Measurements from ENCODE around the gene WIPF2.

The WIPF2 gene

GRCh38 chr17:40180694-40181093 lies 38.4 kb upstream of the WIPF2 start:
- no peaks in the 10 kb centered on the region for H3K79me2 ChIP-seq (ENCODE audit: insufficient read depth, low read length)
- H4K20me1 ChIP-seq (ENCODE audit: low read depth, low read length) = no peaks in the 10 kb centered on the region
- H2AFZ ChIP-seq (ENCODE audit: low read depth, low read length, severe bottlenecking) = no peak overlapping the region
- no peak overlapping the region for H3K4me2 ChIP-seq (ENCODE audit: low read depth, low read length, poor library complexity, severe bottlenecking)
- peaks cover 3% of the 10 kb centered on the region; the same call in 1 of the 2 replicates for H3K36me3 ChIP-seq (ENCODE audit: low read length)
- no peaks in the 10 kb centered on the region for H3F3A ChIP-seq (ENCODE audit: insufficient read depth)
- H3K9me3 ChIP-seq (ENCODE audit: insufficient read depth, low read length) = no peaks in the 10 kb centered on the region
- no peak overlapping the region for H3K9ac ChIP-seq (ENCODE audit: low read length)
- H3K27ac ChIP-seq (ENCODE audit: low read depth, low read length) = no peak overlapping the region
- TF ChIP-seq CTCF (IDR thresholded peaks at IDR 0.05; ENCODE audit: insufficient read depth, low read length, poor library complexity, severe bottlenecking) (no peak), EZH2phosphoT487 (conservative IDR thresholded peaks at IDR 0.05; ENCODE audit: low read length) (no peak)
- H3K9me2 ChIP-seq (replicated peaks; ENCODE audit: insufficient read depth, low read length) = no peaks in the 10 kb centered on the region
- H3K27me3 ChIP-seq (ENCODE audit: low read length) = no peaks in the 10 kb centered on the region
- H3K4me3 ChIP-seq (ENCODE audit: insufficient read depth, low read length, poor library complexity, severe bottlenecking) = no peak overlapping the region

GRCh38 chr17:40181205-40181604 lies 37.9 kb upstream of the WIPF2 start:
- Histone ChIP-seq H3K79me2 (ENCODE audit: insufficient read depth, low read length) (no peaks in the 10 kb centered on the region), H3K9me2 (replicated peaks; ENCODE audit: insufficient read depth, low read length) (no peaks in the 10 kb centered on the region), H3K9me3 (ENCODE audit: insufficient read depth, low read length) (no peaks in the 10 kb centered on the region), H3K4me3 (ENCODE audit: insufficient read depth, low read length, poor library complexity, severe bottlenecking) (no peak overlapping the region), H4K20me1 (ENCODE audit: low read depth, low read length) (no peaks in the 10 kb centered on the region), H3K4me2 (ENCODE audit: low read depth, low read length, poor library complexity, severe bottlenecking) (no peak overlapping the region), H3F3A (ENCODE audit: insufficient read depth) (no peaks in the 10 kb centered on the region), H3K27me3 (ENCODE audit: low read length) (no peaks in the 10 kb centered on the region), H2AFZ (ENCODE audit: low read depth, low read length, severe bottlenecking) (no peak overlapping the region), H3K9ac (ENCODE audit: low read length) (no peak overlapping the region), H3K27ac (ENCODE audit: low read depth, low read length) (no peak overlapping the region), H3K36me3 (ENCODE audit: low read length) (peaks cover 3% of the 10 kb centered on the region; the same call in 1 of the 2 replicates)
- TF ChIP-seq EZH2phosphoT487 (conservative IDR thresholded peaks at IDR 0.05; ENCODE audit: low read length) (no peak), CTCF (IDR thresholded peaks at IDR 0.05; ENCODE audit: insufficient read depth, low read length, poor library complexity, severe bottlenecking) (no peak)

GRCh38 chr17:40182606-40183005 lies 36.5 kb upstream of the WIPF2 start:
- H3K4me3 ChIP-seq (ENCODE audit: insufficient read depth, low read length, poor library complexity, severe bottlenecking) = no peak overlapping the region
- no peaks in the 10 kb centered on the region for H4K20me1 ChIP-seq (ENCODE audit: low read depth, low read length)
- no peaks in the 10 kb centered on the region for H3K27me3 ChIP-seq (ENCODE audit: low read length)
- H3K27ac ChIP-seq (ENCODE audit: low read depth, low read length) = no peak overlapping the region
- H3K9me3 ChIP-seq (ENCODE audit: insufficient read depth, low read length) = no peaks in the 10 kb centered on the region
- no peaks in the 10 kb centered on the region for H3K9me2 ChIP-seq (replicated peaks; ENCODE audit: insufficient read depth, low read length)
- H3K4me2 ChIP-seq (ENCODE audit: low read depth, low read length, poor library complexity, severe bottlenecking) = no peak overlapping the region
- no peaks in the 10 kb centered on the region; the same call in 1 of the 2 replicates for H3F3A ChIP-seq (ENCODE audit: insufficient read depth)
- TF ChIP-seq EZH2phosphoT487 (conservative IDR thresholded peaks at IDR 0.05; ENCODE audit: low read length) (no peak), CTCF (IDR thresholded peaks at IDR 0.05; ENCODE audit: insufficient read depth, low read length, poor library complexity, severe bottlenecking) (no peak)
- H2AFZ ChIP-seq (ENCODE audit: low read depth, low read length, severe bottlenecking) = no peak overlapping the region
- H3K36me3 ChIP-seq (ENCODE audit: low read length) = no peaks in the 10 kb centered on the region
- H3K9ac ChIP-seq (ENCODE audit: low read length) = no peak overlapping the region
- no peaks in the 10 kb centered on the region for H3K79me2 ChIP-seq (ENCODE audit: insufficient read depth, low read length)
